Measurements from ENCODE around the gene RNF148. TPM values are rescaled to one million over a fixed set of nuclear protein-coding genes. Genes with fewer than 3 reads are reported as not detected.

RNF148 gene
- polyA plus RNA-seq, 3 donors = not detected

DNA sequence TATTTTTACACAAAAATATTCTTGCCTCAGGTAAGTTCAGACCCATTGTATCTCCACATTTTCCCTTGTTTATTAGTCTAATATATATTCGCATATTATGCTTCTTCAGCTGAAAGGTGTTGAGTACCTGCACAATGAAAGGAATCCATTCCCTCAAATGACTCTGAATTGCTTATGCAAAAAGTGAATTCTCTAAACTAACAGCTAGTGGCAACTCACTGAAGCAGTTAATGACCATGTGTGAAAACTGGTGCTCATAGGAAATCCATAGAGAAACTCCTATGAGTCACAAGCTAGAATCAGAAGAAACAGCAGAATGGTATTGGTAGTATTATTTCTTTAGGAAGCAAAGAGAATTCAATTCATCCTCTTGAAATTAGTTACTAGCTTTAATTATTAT is 33.5 kb upstream of the RNF148 start:
- H3K4me1 ChIP-seq (ENCODE audit: control insufficient read depth in 1 of 2, insufficient read depth in 2 of 2, low read length in 2 of 2) = no peaks in the 10 kb centered on the region
- no peak overlapping the region for H3K27ac Mint-ChIP-seq

DNA sequence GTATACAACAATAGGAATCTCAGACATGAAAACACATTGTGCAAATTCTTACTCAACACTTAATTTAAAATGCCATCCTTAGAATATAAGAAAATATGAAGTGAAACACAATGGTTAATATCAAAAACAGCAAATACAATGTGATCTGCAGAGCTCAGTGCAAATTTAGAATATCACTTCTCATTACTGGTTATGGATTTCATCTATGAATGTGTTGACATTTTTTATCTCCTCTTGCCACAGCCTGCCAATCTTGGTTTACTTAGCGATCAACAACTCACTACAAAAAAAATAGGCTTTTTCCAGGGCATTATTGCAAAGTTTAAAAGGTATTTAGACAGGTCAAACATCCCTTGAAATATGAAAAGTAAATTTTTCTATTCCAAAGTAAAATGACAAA is 25.0 kb upstream of the RNF148 start:
- no peak overlapping the region for H3K4me3 ChIP-seq (replicated peaks in 1 of 3; ENCODE audit: low read depth in 2 of 3, low read length in 3 of 3)
- H3K9me3 Mint-ChIP-seq = peaks cover 0 to 3% (median 0%) of the 10 kb centered on the region in 7 donors
- H3K4me1 ChIP-seq (ENCODE audit: control insufficient read depth in 1 of 2, insufficient read depth in 2 of 2, low read length in 2 of 2) = no peaks in the 10 kb centered on the region
- DNase-seq = no peak
- peaks cover 0 to 2% (median 0%) of the 10 kb centered on the region in 3 donors for H3K27me3 Mint-ChIP-seq (ENCODE audit: low read depth in 3 of 3)
- no peak overlapping the region for H3K27ac Mint-ChIP-seq
- no CpG with 5 or more reads among the region's 1 CpG for WGBS (ENCODE audit: insufficient coverage)
- H3K36me3 Mint-ChIP-seq = no peaks in the 10 kb centered on the region
- H3K4me3 Mint-ChIP-seq = no peak overlapping the region
- no peaks in the 10 kb centered on the region for H3K9me3 ChIP-seq (replicated peaks in 1 of 2; ENCODE audit: control insufficient read depth in 1 of 2, insufficient read depth in 1 of 2, low read length in 2 of 2)
- H3K79me2 ChIP-seq (ENCODE audit: insufficient read depth, low read length) = no peaks in the 10 kb centered on the region
- no peak overlapping the region for H3K9ac ChIP-seq (ENCODE audit: insufficient read depth, low read length, poor library complexity, severe bottlenecking)
- H3K4me1 Mint-ChIP-seq = no peaks in the 10 kb centered on the region
- H2AFZ ChIP-seq (ENCODE audit: insufficient read depth, low read depth, low read length, poor library complexity, severe bottlenecking) = no peak overlapping the region
- intact Hi-C loops (cut with micrococcal nuclease) = no loop called here
- H4K20me1 ChIP-seq (ENCODE audit: insufficient read depth, low read length) = no peaks in the 10 kb centered on the region
- no peak overlapping the region for H3K27ac ChIP-seq (ENCODE audit: low read depth in 1 of 2, low read length in 2 of 2)
- TF ChIP-seq, protein P1, sequence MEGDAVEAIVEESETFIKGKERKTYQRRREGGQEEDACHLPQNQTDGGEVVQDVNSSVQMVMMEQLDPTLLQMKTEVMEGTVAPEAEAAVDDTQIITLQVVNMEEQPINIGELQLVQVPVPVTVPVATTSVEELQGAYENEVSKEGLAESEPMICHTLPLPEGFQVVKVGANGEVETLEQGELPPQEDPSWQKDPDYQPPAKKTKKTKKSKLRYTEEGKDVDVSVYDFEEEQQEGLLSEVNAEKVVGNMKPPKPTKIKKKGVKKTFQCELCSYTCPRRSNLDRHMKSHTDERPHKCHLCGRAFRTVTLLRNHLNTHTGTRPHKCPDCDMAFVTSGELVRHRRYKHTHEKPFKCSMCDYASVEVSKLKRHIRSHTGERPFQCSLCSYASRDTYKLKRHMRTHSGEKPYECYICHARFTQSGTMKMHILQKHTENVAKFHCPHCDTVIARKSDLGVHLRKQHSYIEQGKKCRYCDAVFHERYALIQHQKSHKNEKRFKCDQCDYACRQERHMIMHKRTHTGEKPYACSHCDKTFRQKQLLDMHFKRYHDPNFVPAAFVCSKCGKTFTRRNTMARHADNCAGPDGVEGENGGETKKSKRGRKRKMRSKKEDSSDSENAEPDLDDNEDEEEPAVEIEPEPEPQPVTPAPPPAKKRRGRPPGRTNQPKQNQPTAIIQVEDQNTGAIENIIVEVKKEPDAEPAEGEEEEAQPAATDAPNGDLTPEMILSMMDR (IDR thresholded peaks at IDR 0.05) = no peak
- H3K27me3 ChIP-seq (ENCODE audit: control insufficient read depth in 2 of 2, insufficient read depth in 2 of 2, low read length in 2 of 2) = no peaks in the 10 kb centered on the region
- H3K4me2 ChIP-seq (replicated peaks; ENCODE audit: extremely low read depth, low read length, poor library complexity, severe bottlenecking) = no peak overlapping the region
- no peaks in the 10 kb centered on the region for H3K36me3 ChIP-seq (replicated peaks in 1 of 2; ENCODE audit: control insufficient read depth in 1 of 2, insufficient read depth in 2 of 2, low read length in 2 of 2)

More for the DNA sequence above, 33.5 kb upstream of the RNF148 start:
- no peaks in the 10 kb centered on the region for H3K36me3 Mint-ChIP-seq
- Histone ChIP-seq H3K4me2 (replicated peaks; ENCODE audit: extremely low read depth, low read length, poor library complexity, severe bottlenecking) (no peak overlapping the region), H3K79me2 (ENCODE audit: insufficient read depth, low read length) (no peaks in the 10 kb centered on the region), H3K9me3 (replicated peaks in 1 of 2; ENCODE audit: control insufficient read depth in 1 of 2, insufficient read depth in 1 of 2, low read length in 2 of 2) (no peaks in the 10 kb centered on the region), H3K4me3 (replicated peaks in 1 of 3; ENCODE audit: low read depth in 2 of 3, low read length in 3 of 3) (no peak overlapping the region), H4K20me1 (ENCODE audit: insufficient read depth, low read length) (no peaks in the 10 kb centered on the region), H3K27ac (ENCODE audit: low read depth in 1 of 2, low read length in 2 of 2) (no peak overlapping the region), H3K9ac (ENCODE audit: insufficient read depth, low read length, poor library complexity, severe bottlenecking) (no peak overlapping the region), H3K36me3 (replicated peaks in 1 of 2; ENCODE audit: control insufficient read depth in 1 of 2, insufficient read depth in 2 of 2, low read length in 2 of 2) (no peaks in the 10 kb centered on the region), H2AFZ (ENCODE audit: insufficient read depth, low read depth, low read length, poor library complexity, severe bottlenecking) (no peak overlapping the region), H3K27me3 (ENCODE audit: control insufficient read depth in 2 of 2, insufficient read depth in 2 of 2, low read length in 2 of 2) (no peaks in the 10 kb centered on the region)
- TF ChIP-seq, protein P1 (IDR thresholded peaks at IDR 0.05) = no peak
- no peaks in the 10 kb centered on the region for H3K4me1 Mint-ChIP-seq
- peaks cover 0 to 7% (median 2%) of the 10 kb centered on the region in 7 donors for H3K9me3 Mint-ChIP-seq
- intact Hi-C loops (cut with micrococcal nuclease) = no loop called here
- peaks cover 0 to 2% (median 0%) of the 10 kb centered on the region in 3 donors for H3K27me3 Mint-ChIP-seq (ENCODE audit: low read depth in 3 of 3)
- DNase-seq = no peak
- H3K4me3 Mint-ChIP-seq = no peak overlapping the region
- no CpG with 5 or more reads among the region's 1 CpG for WGBS (ENCODE audit: insufficient coverage)

Measured in CD14-positive monocyte (primary cell).